HG02759 (cell line): ENCODE results near the gene MAPK6.
A peak's percentile ranks its signal among the peaks of the same experiment; 100 is the strongest.
"Not testable (repeated sequence)": the region's sequence is repeated elsewhere in the genome, so short reads cannot be mapped to it uniquely, and the experiment has no call there.

Experiments used
- ATAC-seq: cut with Tn5 transposase; IDR thresholded peaks from one replicate; pipeline ENCODE4 v1.9.1; 2021; ENCODE audit warnings: mild to moderate bottlenecking, moderate library complexity; ENCODE audit not compliant: unreplicated experiment

MAPK6 gene

GRCh38 chr15:52018693-52019393, at the start of gene MAPK6:
Gene MAPK6, plus strand, starts transcription at chr15:52019219. Its CDS starts 27,242 bp downstream, at chr15:52046461.
- ATAC-seq, result peak; percentile 84

DNA sequence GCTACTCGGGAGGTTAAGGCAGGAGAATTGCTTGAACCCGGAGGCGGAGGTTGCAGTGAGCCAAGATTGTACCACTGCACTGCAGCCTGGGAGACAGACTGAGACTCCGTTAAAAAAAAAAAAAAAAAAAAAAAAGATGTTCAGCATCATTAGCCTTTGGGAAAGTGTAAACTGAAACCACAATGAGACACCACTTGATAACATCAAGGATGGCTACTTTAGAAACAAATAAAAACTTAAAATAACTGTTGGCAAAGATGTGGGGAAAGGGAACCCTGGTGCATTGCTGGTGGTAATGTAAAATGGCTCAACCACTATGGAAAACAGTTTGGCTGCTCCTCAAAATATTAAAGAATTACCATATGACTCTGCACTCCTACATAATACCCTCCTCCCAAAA, 49.3 kb upstream of the MAPK6 start:
- no peak for ATAC-seq

DNA sequence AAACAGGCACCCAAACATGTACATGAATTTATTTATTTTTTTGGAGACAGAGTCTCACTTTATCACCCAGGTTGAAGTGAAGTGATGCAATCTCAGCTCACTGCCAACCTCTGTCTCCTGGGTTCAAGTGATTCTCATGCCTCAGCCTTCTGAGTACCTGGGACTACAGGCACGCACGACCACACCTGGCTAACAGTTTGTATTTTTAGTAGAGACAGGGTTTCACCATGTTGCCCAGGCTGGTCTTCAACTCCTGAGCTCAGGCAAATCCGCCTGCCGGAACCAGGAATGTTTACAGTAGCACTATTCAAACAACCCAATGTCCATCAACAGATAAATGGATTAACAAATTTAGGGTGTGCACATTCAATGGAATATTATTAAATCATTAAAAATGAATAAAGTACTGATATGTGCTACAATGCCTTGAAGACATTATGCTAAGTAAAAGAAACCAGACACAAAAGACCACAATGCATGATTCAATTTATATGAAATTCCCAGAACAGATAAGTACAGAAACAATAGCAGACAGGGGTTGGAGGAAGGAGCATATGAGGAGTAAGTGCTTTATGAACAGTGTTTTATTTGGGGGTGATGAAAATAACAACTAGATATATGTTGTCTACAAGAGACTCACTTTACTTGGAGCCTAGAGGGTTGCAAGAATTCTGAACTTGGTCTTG, 48.7 kb upstream of the MAPK6 start:
- ATAC-seq, result no peak

GRCh38 chr15:51971032-51971374, 48.0 kb upstream of the MAPK6 start:
- peak; percentile 14 for ATAC-seq

DNA sequence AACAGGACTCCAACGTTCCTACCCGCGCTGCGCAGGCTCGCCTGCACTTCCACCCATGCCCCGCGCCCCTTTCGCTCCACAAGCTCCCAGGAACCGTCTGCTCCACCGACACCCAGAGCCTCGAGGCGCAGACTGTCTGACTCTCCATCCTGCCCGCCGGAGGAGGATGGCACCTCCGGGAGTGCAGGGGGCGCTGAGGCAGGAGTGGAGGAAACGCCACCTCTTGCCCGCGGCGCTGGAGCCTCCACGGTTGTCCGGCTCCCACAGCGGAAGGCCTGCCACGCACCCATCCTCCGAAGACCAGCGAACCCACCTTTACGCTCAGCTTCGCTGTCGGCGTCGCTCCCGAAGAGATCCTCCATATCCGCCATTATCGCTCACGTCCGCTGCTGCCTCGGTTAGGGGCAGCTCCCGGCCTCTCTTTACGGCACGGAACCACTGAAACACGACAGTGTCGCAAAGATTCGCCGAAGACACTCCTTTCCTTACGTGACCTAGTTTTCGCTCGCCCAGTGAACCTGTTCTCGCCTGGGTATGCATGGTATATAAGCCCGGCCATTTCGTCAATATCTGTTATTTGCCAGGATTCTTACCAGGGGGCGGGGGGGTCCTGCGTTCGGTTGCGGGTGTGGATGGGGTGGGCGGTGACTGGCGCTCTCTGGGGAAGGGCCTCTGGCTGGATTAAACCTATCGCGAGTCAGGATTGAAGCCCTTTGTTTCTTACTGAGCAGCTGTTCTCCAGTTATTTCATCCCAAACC, 47.5 kb upstream of the MAPK6 start, which contains the start of gene LEO1:
Gene LEO1, minus strand, starts transcription at position 404 of the 759 bp plus-strand sequence. Its CDS starts 33 bp downstream, at position 371.
- ATAC-seq, result peak; percentile 89

GRCh38 chr15:51973220-51973619, 45.8 kb upstream of the MAPK6 start:
- ATAC-seq, result no peak

DNA sequence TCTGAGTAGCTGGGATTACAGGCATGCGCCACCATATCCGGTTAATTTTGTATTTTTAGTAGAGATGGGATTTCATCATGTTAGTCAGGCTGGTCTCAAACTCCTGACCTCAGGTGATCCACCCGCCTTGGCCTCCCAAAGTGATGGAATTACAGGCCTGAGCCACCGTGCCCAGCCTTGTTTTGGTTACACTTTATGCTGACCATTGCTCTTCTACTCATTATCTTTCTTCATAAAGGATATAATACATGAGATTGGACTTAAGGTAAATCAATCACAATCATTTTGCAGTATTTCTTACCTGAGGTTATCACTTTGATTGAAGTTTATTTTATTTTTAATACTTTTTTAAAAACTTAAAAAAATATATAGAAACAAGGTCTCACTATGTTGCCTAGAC, 45.2 kb upstream of the MAPK6 start:
- no peak for ATAC-seq

DNA sequence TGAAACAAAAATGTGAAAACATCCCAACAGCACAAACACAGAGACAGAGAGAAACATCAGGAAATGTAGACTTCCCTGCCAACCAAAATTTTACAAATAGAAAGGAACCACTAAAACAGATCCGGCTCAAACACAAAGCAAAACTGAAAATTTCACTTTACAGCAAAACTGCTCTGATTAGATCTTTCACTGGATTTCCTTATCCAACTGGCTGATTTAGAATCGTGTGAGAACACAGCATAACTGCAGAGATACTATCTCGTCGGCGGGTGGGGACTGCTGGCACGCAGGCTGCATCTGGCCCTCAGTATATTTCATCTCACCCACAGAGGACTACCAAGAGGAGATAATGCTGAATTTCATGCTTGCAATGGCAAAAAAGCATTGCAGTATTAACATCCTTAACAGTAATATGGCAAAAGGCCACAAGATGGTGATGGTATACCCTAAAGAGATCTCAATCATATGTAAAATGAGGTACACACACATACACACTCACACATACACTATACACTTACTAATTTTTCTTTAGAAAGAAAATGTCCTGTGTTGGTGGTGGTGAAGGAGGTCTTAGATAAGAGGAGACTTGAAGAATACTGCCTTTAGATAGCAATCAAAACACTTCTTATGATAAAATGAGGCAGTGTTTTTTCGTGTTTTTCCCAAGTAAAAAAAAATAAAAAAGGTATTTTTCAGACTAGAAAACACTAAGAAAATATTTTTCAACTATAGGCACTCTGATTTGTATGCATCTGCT, 36.8 kb upstream of the MAPK6 start:
- ATAC-seq, result peak; percentile 96

DNA sequence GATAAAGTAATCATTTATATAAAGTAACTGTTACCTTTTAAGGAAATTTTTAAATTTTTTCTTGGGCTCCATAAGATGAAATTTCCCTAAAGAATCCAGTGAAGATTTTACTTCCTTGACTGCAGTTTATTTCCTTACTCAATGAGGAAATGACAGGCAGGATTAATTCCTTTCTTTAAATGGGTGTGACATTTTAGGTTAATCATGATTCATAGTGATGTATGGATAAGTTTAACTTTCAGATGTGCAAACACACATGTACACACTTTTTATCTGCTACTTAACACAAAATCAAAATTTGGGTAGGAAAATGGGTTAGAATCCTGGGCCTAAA, 36.3 kb upstream of the MAPK6 start:
- ATAC-seq, result no peak

DNA sequence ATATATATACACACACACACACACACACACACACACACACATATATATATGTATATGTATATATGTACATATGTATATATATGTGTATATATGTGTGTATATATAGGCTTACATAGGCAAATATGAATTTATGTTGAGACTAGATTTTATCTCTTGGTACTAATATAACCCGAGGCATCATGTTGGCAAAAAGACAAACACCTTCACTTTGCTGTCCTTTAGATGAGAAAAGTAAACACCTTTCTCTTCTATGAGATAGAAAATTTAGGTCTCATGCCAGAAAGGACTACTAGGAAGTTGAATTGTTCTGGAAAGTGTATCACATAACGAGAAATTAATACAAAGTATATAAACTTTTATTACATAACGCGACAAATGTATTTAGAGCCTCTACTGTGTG, 27.9 kb upstream of the MAPK6 start:
- ATAC-seq, result no peak

GRCh38 chr15:51992953-51993352, 26.1 kb upstream of the MAPK6 start:
- no peak for ATAC-seq

DNA sequence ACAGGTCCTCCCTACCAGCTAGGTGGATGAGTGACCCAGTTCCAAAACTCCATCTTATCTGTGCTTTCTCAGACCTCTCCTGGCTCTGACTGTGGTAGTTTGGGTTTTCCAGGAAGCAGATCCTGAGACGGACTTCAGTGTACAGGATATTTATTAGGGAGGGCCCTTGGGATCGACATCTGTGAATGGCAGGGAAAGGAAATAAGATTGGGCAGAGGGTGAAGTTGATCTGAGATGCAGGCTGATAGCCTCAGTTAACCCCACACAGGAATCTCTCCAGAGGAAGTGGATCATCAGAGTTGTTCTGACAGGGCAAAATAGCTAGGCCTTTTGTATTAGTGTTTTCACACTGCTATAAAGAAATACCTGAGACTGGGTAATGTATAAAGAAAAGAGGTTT, 16.7 kb upstream of the MAPK6 start:
- no peak for ATAC-seq

DNA sequence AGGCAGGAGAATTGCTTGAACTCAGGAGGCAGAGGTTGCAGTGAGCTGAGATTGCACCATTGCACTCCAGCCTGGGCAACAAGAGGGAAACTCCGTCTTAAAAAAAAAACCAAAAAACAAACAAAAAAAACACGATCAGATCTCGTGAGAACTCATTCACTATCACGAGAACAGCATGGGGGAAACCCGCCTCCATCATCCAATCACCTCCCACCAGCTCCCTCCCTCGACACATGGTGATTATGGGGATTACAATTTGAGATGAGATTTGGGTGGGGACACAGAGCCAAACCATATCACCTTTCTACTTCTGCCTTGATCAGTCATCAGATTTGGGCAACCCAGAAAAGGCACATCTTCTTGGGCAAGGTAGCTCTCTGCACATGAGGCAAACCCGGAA, 15.9 kb upstream of the MAPK6 start:
- not testable (repeated sequence) for ATAC-seq

GRCh38 chr15:52003710-52004109, 15.3 kb upstream of the MAPK6 start:
- no peak for ATAC-seq

DNA sequence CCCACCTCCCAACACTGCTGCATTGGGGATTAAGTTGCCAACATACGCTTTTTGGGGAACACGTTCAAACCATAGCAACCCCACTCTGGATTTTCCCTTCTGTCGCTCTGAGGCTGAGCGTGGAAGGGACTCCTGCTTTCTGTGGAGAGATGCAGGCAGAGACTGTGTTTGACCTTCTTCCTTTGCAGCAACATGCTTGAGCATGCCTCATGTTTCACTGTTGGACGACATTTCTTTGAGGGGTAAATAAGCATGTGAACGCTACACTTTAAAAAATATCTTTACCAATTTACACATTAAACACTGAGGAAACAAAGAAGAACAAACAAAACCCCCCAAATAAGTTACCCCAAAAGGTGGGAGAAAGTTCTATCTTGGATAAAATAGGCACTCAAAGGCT, 14.2 kb upstream of the MAPK6 start:
- no peak for ATAC-seq

DNA sequence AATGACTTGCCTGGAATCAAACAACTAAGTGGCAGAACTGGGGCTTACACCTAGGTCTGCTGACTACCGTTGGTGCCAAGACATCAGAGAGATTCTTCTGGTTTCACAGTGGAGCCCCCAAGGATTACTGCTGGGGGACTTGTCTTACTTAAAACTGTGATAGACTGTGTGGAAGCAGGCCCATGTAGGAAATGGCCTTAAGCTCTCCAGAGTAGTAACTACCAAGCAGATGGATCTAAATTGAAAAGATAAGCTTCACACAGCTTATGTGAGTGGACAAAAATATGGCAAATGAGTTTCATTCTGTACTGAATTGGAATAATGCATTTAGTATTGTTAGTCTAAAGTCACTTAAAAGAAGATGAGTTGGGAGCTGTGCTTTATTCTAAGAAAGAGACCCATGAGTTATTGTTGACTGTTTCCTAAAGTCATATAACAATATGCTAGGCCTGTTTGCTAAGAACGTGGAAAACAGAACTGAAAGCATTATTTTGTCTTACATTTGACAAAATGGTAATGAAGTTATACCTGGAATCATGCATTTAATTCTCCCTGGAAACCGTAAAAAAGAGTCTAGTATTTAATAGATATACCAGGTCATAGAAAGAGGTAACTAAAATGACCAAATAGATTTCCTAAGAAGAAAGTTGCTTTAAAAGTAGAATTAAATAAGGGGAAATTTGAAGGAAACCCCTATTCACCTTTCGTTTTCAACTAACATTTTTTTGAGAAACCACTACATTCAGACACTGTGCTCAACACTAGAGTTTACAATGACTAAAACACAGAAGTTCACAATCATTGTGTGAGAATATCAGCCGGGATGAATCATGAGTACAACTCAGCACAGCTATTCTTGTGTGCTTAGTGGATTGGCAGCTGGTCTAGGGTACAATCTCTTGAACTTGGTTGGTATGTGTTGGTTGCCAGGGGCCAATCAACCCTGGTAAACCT, 13.0 kb upstream of the MAPK6 start:
- ATAC-seq, result peak; percentile 82

- ATAC-seq, result peak; percentile 43
Measured at GRCh38 chr15:52006702-52007340, 12.2 kb upstream of the MAPK6 start.

DNA sequence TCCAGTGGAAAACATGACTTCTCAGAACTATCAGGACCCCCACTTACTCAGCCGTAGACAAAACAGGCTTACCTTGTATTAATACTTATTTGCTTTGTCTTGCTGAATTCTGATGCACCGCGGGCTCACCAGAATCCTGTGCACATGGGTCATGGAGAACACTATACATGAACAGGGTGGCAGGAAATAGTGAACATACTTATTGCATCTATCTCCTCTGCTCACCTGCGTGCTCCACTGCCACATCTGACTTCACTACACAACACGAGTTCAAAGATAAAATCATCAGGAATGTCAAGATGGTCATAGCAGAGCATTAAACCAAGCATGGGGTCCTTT, 10.7 kb upstream of the MAPK6 start:
- no peak for ATAC-seq

GRCh38 chr15:52008698-52009434, 10.2 kb upstream of the MAPK6 start:
- ATAC-seq, result no peak
